ENCODE data around the gene PAQR4. TPM values are rescaled to one million over a fixed set of nuclear protein-coding genes. Genes with fewer than 3 reads are reported as not detected.

The PAQR4 gene
- total RNA-seq, 1 donor from 2014 or later: 49.9 TPM

GRCh38 chr16:2992383-2993081, 23.4 kb downstream of the PAQR4 start:
- Mint-ChIP-seq H3K4me3 (ENCODE audit: low read depth) (no peak overlapping the region), H3K9me3 (no peaks in the 10 kb centered on the region), H3K27me3 (ENCODE audit: low read depth) (peaks cover 2% of the 10 kb centered on the region), H3K27ac (no peak overlapping the region), H3K4me1 (ENCODE audit: low read depth) (no peaks in the 10 kb centered on the region), H3K36me3 (ENCODE audit: low read depth) (no peaks in the 10 kb centered on the region)
- intact Hi-C loops (cut with micrococcal nuclease): no loop called here
- no peak for DNase-seq (ENCODE audit: low spot score)

- Mint-ChIP-seq H3K4me3 (ENCODE audit: low read depth) (no peak overlapping the region), H3K27ac (no peak overlapping the region), H3K4me1 (ENCODE audit: low read depth) (no peaks in the 10 kb centered on the region), H3K27me3 (ENCODE audit: low read depth) (no peaks in the 10 kb centered on the region), H3K9me3 (no peaks in the 10 kb centered on the region), H3K36me3 (ENCODE audit: low read depth) (no peaks in the 10 kb centered on the region)
- intact Hi-C loops (cut with micrococcal nuclease): no loop called here
- no peak for DNase-seq (ENCODE audit: low spot score)
Observed at GRCh38 chr16:2996298-2996697, 27.1 kb downstream of the PAQR4 start.

GRCh38 chr16:2999929-3000328, 30.8 kb downstream of the PAQR4 start:
- no peak for DNase-seq (ENCODE audit: low spot score)
- Mint-ChIP-seq H3K27me3 (ENCODE audit: low read depth) (peaks cover 2% of the 10 kb centered on the region), H3K36me3 (ENCODE audit: low read depth) (no peaks in the 10 kb centered on the region), H3K27ac (no peak overlapping the region), H3K4me1 (ENCODE audit: low read depth) (peaks cover 2% of the 10 kb centered on the region), H3K4me3 (ENCODE audit: low read depth) (no peak overlapping the region), H3K9me3 (no peaks in the 10 kb centered on the region)
- intact Hi-C loops (cut with micrococcal nuclease): no loop called here

- Mint-ChIP-seq H3K4me3 (ENCODE audit: low read depth) (no peak overlapping the region), H3K27ac (no peak overlapping the region), H3K27me3 (ENCODE audit: low read depth) (peaks cover 2% of the 10 kb centered on the region), H3K36me3 (ENCODE audit: low read depth) (no peaks in the 10 kb centered on the region), H3K4me1 (ENCODE audit: low read depth) (peaks cover 3% of the 10 kb centered on the region), H3K9me3 (no peaks in the 10 kb centered on the region)
- no peak for DNase-seq (ENCODE audit: low spot score)
- intact Hi-C loops (cut with micrococcal nuclease): no loop called here
Observed at GRCh38 chr16:3000540-3000939, 31.4 kb downstream of the PAQR4 start.

- DNase-seq (ENCODE audit: low spot score): no peak
- intact Hi-C loops (cut with micrococcal nuclease): no loop called here
Observed at GRCh38 chr16:3001316-3001715, 32.2 kb downstream of the PAQR4 start.

GRCh38 chr16:3003582-3004270, 34.6 kb downstream of the PAQR4 start:
- DNase-seq (ENCODE audit: low spot score): peak; percentile 99
- intact Hi-C loops (cut with micrococcal nuclease): loop anchor here (1.0 kb wide), 1 partner anchor 17 kb away; the partner anchor contains the start of gene TNFRSF12A
- no peak overlapping the region for H3K27ac Mint-ChIP-seq
- H3K27me3 Mint-ChIP-seq (ENCODE audit: low read depth): peaks cover 4% of the 10 kb centered on the region
- H3K36me3 Mint-ChIP-seq (ENCODE audit: low read depth): no peaks in the 10 kb centered on the region
- H3K9me3 Mint-ChIP-seq: no peaks in the 10 kb centered on the region
- peaks cover 25% of the 10 kb centered on the region for H3K4me1 Mint-ChIP-seq (ENCODE audit: low read depth)
- H3K4me3 Mint-ChIP-seq (ENCODE audit: low read depth): peak overlapping the region; percentile 71

More at GRCh38 chr16:3001316-3001715, 32.2 kb downstream of the PAQR4 start:
- no peak overlapping the region for H3K27ac Mint-ChIP-seq
- H3K4me1 Mint-ChIP-seq (ENCODE audit: low read depth): peaks cover 3% of the 10 kb centered on the region
- H3K9me3 Mint-ChIP-seq: no peaks in the 10 kb centered on the region
- no peak overlapping the region for H3K4me3 Mint-ChIP-seq (ENCODE audit: low read depth)
- peaks cover 2% of the 10 kb centered on the region for H3K27me3 Mint-ChIP-seq (ENCODE audit: low read depth)
- H3K36me3 Mint-ChIP-seq (ENCODE audit: low read depth): no peaks in the 10 kb centered on the region

- intact Hi-C loops (cut with micrococcal nuclease): no loop called here
- no peak for DNase-seq (ENCODE audit: low spot score)
- no peak overlapping the region for H3K27ac Mint-ChIP-seq
- H3K36me3 Mint-ChIP-seq (ENCODE audit: low read depth): no peaks in the 10 kb centered on the region
- peaks cover 26% of the 10 kb centered on the region for H3K4me1 Mint-ChIP-seq (ENCODE audit: low read depth)
- H3K9me3 Mint-ChIP-seq: no peaks in the 10 kb centered on the region
- peaks cover 4% of the 10 kb centered on the region for H3K27me3 Mint-ChIP-seq (ENCODE audit: low read depth)
- H3K4me3 Mint-ChIP-seq (ENCODE audit: low read depth): no peak overlapping the region
Observed at GRCh38 chr16:3004319-3004718, 35.2 kb downstream of the PAQR4 start.

GRCh38 chr16:3004781-3005284, 35.7 kb downstream of the PAQR4 start:
- H3K27me3 Mint-ChIP-seq (ENCODE audit: low read depth): peaks cover 4% of the 10 kb centered on the region
- intact Hi-C loops (cut with micrococcal nuclease): no loop called here

GRCh38 chr16:3007059-3007956, 38.2 kb downstream of the PAQR4 start:
- Mint-ChIP-seq H3K27me3 (ENCODE audit: low read depth) (peaks cover 4% of the 10 kb centered on the region), H3K4me1 (ENCODE audit: low read depth) (peaks cover 26% of the 10 kb centered on the region), H3K9me3 (no peaks in the 10 kb centered on the region), H3K4me3 (ENCODE audit: low read depth) (no peak overlapping the region), H3K36me3 (ENCODE audit: low read depth) (no peaks in the 10 kb centered on the region), H3K27ac (no peak overlapping the region)
- DNase-seq (ENCODE audit: low spot score): no peak
- intact Hi-C loops (cut with micrococcal nuclease): no loop called here

More at GRCh38 chr16:3004781-3005284, 35.7 kb downstream of the PAQR4 start:
- Mint-ChIP-seq H3K9me3 (no peaks in the 10 kb centered on the region), H3K36me3 (ENCODE audit: low read depth) (no peaks in the 10 kb centered on the region), H3K27ac (no peak overlapping the region), H3K4me1 (ENCODE audit: low read depth) (peaks cover 26% of the 10 kb centered on the region), H3K4me3 (ENCODE audit: low read depth) (peak overlapping the region; percentile 74)
- DNase-seq (ENCODE audit: low spot score): no peak

- no peaks in the 10 kb centered on the region for H3K36me3 Mint-ChIP-seq (ENCODE audit: low read depth)
- peak overlapping the region; percentile 45 for H3K4me3 Mint-ChIP-seq (ENCODE audit: low read depth)
- intact Hi-C loops (cut with micrococcal nuclease): no loop called here
- no peaks in the 10 kb centered on the region for H3K9me3 Mint-ChIP-seq
- no peak overlapping the region for H3K27ac Mint-ChIP-seq
- peaks cover 6% of the 10 kb centered on the region for H3K27me3 Mint-ChIP-seq (ENCODE audit: low read depth)
- peaks cover 26% of the 10 kb centered on the region for H3K4me1 Mint-ChIP-seq (ENCODE audit: low read depth)
- DNase-seq (ENCODE audit: low spot score): no peak
Observed at GRCh38 chr16:3007957-3008689, 39.0 kb downstream of the PAQR4 start.

DNA sequence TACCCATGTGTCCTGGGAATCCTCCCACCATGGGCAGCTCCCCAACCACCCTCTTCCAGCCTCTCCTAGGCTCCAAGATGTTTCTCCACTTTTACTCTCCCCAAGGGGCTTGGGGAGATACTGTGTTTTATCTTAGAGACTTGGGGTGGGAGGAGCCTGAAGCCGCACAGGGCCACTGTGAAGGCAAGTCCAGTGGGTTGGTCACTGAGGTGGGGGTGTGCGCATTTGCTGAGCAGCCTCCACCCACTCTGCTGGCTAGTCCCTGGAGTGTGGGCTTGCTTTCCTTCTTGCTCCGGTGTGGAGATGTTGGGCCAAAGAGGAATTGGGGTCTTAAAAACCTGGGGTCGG, 39.5 kb downstream of the PAQR4 start:
- Mint-ChIP-seq H3K9me3 (no peaks in the 10 kb centered on the region), H3K36me3 (ENCODE audit: low read depth) (no peaks in the 10 kb centered on the region), H3K27me3 (ENCODE audit: low read depth) (peaks cover 6% of the 10 kb centered on the region), H3K27ac (no peak overlapping the region), H3K4me1 (ENCODE audit: low read depth) (peaks cover 26% of the 10 kb centered on the region), H3K4me3 (ENCODE audit: low read depth) (no peak overlapping the region)
- no peak for DNase-seq (ENCODE audit: low spot score)
- intact Hi-C loops (cut with micrococcal nuclease): no loop called here

All from activated T-helper 2 cell treated with anti-CD3 and anti-CD28 coated beads, Interferon-gamma antibody, Interleukin-2, Interleukin-4, amounts not matched to agents 10 μg/mL and 5 μg/mL and 100 μg/mL, durations not matched to agents 14 hours and 24 hours and 36 hours (primary cell).